HL-60 (cell line): ENCODE data around the gene PTEN.

Experiments used
- DNase-seq, 2 experiments: peaks; one replicate each; pipeline ENCODE4 v3.0.0-alpha.2; 2010 to 2020; ENCODE audit warnings: low read depth in 1 of 2, low spot score in 1 of 2
- H3K27ac ChIP-seq: fragments of 250-450 bp; sonication (Bioruptor Pico); replicated peaks from 2 replicates; pipeline ENCODE4 v1.5.1; 2020; ENCODE audit warnings: mild to moderate bottlenecking, moderate library complexity
- H3K27me3 ChIP-seq: fragments of 250-450 bp; sonication (Bioruptor Pico); 2 replicates; pipeline ENCODE4 v1.5.1; 2021; ENCODE audit warnings: mild to moderate bottlenecking, moderate library complexity; ENCODE audit not compliant: insufficient read depth, poor library complexity, severe bottlenecking
- H3K4me3 ChIP-seq: replicated peaks from 2 replicates; pipeline ENCODE4 v1.5.1; 2011; ENCODE audit warnings: mild to moderate bottlenecking, control low read depth, low read length; ENCODE audit not compliant: insufficient read depth
- GABPA ChIP-seq: IDR thresholded peaks from 2 replicates; pipeline ENCODE4 v1.6.1; 2012; ENCODE audit warnings: low read depth
- POLR2AphosphoS5 ChIP-seq: IDR thresholded peaks from 2 replicates; pipeline ENCODE4 v1.6.1; 2012; ENCODE audit warnings: low read depth
- SPI1 ChIP-seq: IDR thresholded peaks from 2 replicates; pipeline ENCODE4 v1.6.1; 2012; ENCODE audit warnings: low read depth, mild to moderate bottlenecking, borderline replicate concordance
- TF ChIP-seq, protein P1 (sequence below): IDR thresholded peaks from one replicate; pipeline ENCODE4 v1.5.1; 2011; ENCODE audit warnings: low read length, control low read depth, inconsistent platforms; ENCODE audit not compliant: insufficient read depth
- TF ChIP-seq, protein P2 (sequence below): IDR thresholded peaks from 2 replicates; pipeline ENCODE4 v1.6.1; 2012; ENCODE audit warnings: low read depth; ENCODE audit not compliant: insufficient replicate concordance

Gene PTEN

GRCh38 chr10:88008866-88009470 lies 145.5 kb downstream of the PTEN start:
- DNase-seq = no peak
- no peak overlapping the region for H3K4me3 ChIP-seq
- no peaks in the 10 kb centered on the region for H3K27me3 ChIP-seq
- H3K27ac ChIP-seq = no peak overlapping the region
- TF ChIP-seq POLR2AphosphoS5 (no peak), SPI1 (no peak), GABPA (no peak)
- TF ChIP-seq, protein P1, sequence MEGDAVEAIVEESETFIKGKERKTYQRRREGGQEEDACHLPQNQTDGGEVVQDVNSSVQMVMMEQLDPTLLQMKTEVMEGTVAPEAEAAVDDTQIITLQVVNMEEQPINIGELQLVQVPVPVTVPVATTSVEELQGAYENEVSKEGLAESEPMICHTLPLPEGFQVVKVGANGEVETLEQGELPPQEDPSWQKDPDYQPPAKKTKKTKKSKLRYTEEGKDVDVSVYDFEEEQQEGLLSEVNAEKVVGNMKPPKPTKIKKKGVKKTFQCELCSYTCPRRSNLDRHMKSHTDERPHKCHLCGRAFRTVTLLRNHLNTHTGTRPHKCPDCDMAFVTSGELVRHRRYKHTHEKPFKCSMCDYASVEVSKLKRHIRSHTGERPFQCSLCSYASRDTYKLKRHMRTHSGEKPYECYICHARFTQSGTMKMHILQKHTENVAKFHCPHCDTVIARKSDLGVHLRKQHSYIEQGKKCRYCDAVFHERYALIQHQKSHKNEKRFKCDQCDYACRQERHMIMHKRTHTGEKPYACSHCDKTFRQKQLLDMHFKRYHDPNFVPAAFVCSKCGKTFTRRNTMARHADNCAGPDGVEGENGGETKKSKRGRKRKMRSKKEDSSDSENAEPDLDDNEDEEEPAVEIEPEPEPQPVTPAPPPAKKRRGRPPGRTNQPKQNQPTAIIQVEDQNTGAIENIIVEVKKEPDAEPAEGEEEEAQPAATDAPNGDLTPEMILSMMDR = no peak

DNA sequence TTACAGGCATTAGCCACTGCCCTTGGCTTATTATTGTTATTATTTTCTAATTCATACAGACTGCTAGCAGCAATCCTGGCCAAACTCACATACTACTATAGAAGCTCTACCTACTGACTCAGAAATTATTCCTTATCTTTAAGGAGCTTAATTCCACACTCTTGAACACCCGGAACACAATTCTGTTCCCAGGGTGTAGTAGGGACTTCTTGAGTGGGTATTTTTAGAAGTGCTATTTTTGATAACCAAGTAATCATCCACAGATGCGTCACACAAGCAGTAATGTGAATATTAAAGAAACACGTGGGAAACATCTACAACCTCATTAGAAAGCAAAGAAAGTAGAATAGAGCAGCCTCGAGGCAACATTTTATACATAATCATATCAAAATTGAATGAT lies 149.2 kb downstream of the PTEN start:
- no peak for TF ChIP-seq SPI1
- TF ChIP-seq, protein P2, sequence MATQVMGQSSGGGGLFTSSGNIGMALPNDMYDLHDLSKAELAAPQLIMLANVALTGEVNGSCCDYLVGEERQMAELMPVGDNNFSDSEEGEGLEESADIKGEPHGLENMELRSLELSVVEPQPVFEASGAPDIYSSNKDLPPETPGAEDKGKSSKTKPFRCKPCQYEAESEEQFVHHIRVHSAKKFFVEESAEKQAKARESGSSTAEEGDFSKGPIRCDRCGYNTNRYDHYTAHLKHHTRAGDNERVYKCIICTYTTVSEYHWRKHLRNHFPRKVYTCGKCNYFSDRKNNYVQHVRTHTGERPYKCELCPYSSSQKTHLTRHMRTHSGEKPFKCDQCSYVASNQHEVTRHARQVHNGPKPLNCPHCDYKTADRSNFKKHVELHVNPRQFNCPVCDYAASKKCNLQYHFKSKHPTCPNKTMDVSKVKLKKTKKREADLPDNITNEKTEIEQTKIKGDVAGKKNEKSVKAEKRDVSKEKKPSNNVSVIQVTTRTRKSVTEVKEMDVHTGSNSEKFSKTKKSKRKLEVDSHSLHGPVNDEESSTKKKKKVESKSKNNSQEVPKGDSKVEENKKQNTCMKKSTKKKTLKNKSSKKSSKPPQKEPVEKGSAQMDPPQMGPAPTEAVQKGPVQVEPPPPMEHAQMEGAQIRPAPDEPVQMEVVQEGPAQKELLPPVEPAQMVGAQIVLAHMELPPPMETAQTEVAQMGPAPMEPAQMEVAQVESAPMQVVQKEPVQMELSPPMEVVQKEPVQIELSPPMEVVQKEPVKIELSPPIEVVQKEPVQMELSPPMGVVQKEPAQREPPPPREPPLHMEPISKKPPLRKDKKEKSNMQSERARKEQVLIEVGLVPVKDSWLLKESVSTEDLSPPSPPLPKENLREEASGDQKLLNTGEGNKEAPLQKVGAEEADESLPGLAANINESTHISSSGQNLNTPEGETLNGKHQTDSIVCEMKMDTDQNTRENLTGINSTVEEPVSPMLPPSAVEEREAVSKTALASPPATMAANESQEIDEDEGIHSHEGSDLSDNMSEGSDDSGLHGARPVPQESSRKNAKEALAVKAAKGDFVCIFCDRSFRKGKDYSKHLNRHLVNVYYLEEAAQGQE = no peak
- Histone ChIP-seq H3K27me3 (no peaks in the 10 kb centered on the region), H3K4me3 (no peak overlapping the region), H3K27ac (no peak overlapping the region)
- DNase-seq = no peak

GRCh38 chr10:88017781-88018180 lies 154.4 kb downstream of the PTEN start:
- DNase-seq = no peak
- no peak overlapping the region for H3K27ac ChIP-seq
- no peaks in the 10 kb centered on the region for H3K27me3 ChIP-seq
- no peak overlapping the region for H3K4me3 ChIP-seq
- TF ChIP-seq, protein P2 = no peak
- TF ChIP-seq SPI1 (no peak), GABPA (no peak), POLR2AphosphoS5 (no peak)
- TF ChIP-seq, protein P1 = no peak

DNA sequence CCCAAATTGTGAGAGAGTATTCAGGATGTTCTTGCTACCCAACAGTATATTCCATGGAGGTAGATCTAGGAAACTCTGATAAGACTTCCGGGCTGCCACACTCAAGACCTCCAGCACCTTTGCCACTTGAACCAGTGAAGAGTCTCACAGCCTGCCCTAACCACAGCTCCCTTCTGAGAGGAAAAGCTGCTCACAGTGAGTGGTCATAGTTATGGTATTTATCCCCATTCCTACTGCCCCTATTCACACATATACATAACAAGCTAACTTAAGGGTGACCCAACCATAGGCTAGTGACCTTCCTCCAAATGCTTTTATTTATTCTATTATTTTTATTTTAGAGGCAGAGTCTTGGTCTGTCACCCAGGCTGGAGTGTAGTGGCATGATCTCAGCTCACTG lies 156.3 kb downstream of the PTEN start:
- Histone ChIP-seq H3K27me3 (no peaks in the 10 kb centered on the region), H3K4me3 (no peak overlapping the region), H3K27ac (no peak overlapping the region)
- TF ChIP-seq POLR2AphosphoS5 = no peak
- TF ChIP-seq, protein P2 = no peak
- TF ChIP-seq SPI1 = no peak
- TF ChIP-seq GABPA = no peak
- TF ChIP-seq, protein P1 = no peak
- DNase-seq = no peak
